K562 (cell line): ENCODE measurements around the gene MAP3K13. TPM values are rescaled to one million over a fixed set of nuclear protein-coding genes. Genes with fewer than 3 reads are reported as not detected.

Experiments
- CHD1 ChIP-seq: fragments of 200-600 bp; sonication (generic); IDR thresholded peaks from one replicate; pipeline ENCODE4 v1.6.1; 2012; ENCODE audit warnings: mild to moderate bottlenecking, moderate library complexity, low read length, inconsistent platforms
- CREB3 ChIP-seq: fragments of 450-650 bp; conservative IDR thresholded peaks from 2 replicates; pipeline ENCODE4 v1.6.1; 2016; ENCODE audit warnings: missing genetic modification characterization, low read depth, mild to moderate bottlenecking, missing compliant biosample characterization, moderate library complexity
- ESRRA ChIP-seq: fragments of 450-650 bp; IDR thresholded peaks from 2 replicates; pipeline ENCODE4 v1.6.1; 2014; ENCODE audit warnings: low read depth, mild to moderate bottlenecking, moderate library complexity, borderline replicate concordance
- FOS ChIP-seq: IDR thresholded peaks from 3 replicates; pipeline ENCODE4 v1.6.1; 2011; ENCODE audit not compliant: insufficient read length; ENCODE audit errors: extremely low read depth
- MAFF ChIP-seq: IDR thresholded peaks from 2 replicates; pipeline ENCODE4 v1.6.1; 2012; ENCODE audit warnings: low read length, improper control_type of control experiment
- NFE2 ChIP-seq: IDR thresholded peaks from 2 replicates; pipeline ENCODE4 v1.6.1; 2014; ENCODE audit warnings: antibody characterized with exemption, low read depth
- NR2C2 ChIP-seq, 2 experiments: fragments of 200-800 bp in 1 of 2; sonication (Bioruptor generic) in 1 of 2; sonication (generic) in 1 of 2; formaldehyde crosslinking in 1 of 2; IDR thresholded peaks; 2 replicates each; pipeline versions ENCODE4 v1.6.1 to v1.8.0; 2016 to 2022; ENCODE audit warnings: mild to moderate bottlenecking in 1 of 2, missing compliant biosample characterization in 1 of 2, missing genetic modification characterization in 1 of 2, missing genetic modification reagents in 1 of 2
- SMC3 ChIP-seq: conservative IDR thresholded peaks from 2 replicates; pipeline ENCODE4 v1.6.1; 2011; ENCODE audit warnings: low read depth, low read length, improper control_type of control experiment; ENCODE audit not compliant: insufficient read depth
- TAF7 ChIP-seq: fragments of 450-650 bp; IDR thresholded peaks from 2 replicates; pipeline ENCODE4 v1.6.1; 2016; ENCODE audit warnings: missing genetic modification characterization, missing compliant biosample characterization
- ZNF318 ChIP-seq, 2 experiments: fragments of 450-650 bp; IDR thresholded peaks; 2 replicates each; pipeline ENCODE4 v1.6.1; 2016; ENCODE audit warnings: mild to moderate bottlenecking in 2 of 2, borderline replicate concordance in 1 of 2, low read depth in 1 of 2, moderate library complexity in 1 of 2
- ZNF639 ChIP-seq, 2 experiments: fragments of 200-800 bp in 1 of 2; sonication (Bioruptor generic) in 1 of 2; sonication (generic) in 1 of 2; formaldehyde crosslinking in 1 of 2; IDR thresholded peaks in 1 of 2; conservative IDR thresholded peaks in 1 of 2; 2 replicates each; pipeline versions ENCODE4 v1.5.0 to v1.6.1; 2016 to 2020; ENCODE audit warnings: missing compliant biosample characterization in 1 of 2, missing genetic modification characterization in 1 of 2, missing genetic modification reagents in 1 of 2
- polyA plus RNA-seq, 8 experiments: library from polyadenylated mRNA; depleted of rRNA in 4 of 8; stranded (reverse) in 5 of 8; unstranded in 3 of 8; fragments of >200 nt; fragmentation: Nextera tagmentation in 2 of 8; fragmentation: Illumina TruSeq in 1 of 8; extraction: Ambion mirVana in 2 of 8; extraction: Trizol in 1 of 8; gene quantifications; 2 replicates each; pipeline versions ENCODE4 v1.2.1 to v1.2.3, GENCODE V29; 2011 to 2014; ENCODE audit warnings: inconsistent platforms in 1 of 8, missing spikeins in 1 of 8
- total RNA-seq, 7 experiments: library from RNA; depleted of rRNA in 6 of 7; stranded (reverse); fragments of >200 nt in 6 of 7; fragmentation: Illumina TruSeq in 2 of 7; extraction: Trizol in 2 of 7; gene quantifications; 2 replicates each; pipeline versions ENCODE4 v1.2.1 to v1.2.3, GENCODE V29; 2011 to 2021; ENCODE audit warnings: low replicate concordance in 1 of 7
- TF ChIP-seq, protein P1 (sequence below), 2 experiments: IDR thresholded peaks; 2 replicates each; pipeline ENCODE4 v1.6.1; 2012; ENCODE audit warnings: improper control_type of control experiment in 2 of 2, low read depth in 2 of 2, low read length in 2 of 2, borderline replicate concordance in 1 of 2

MAP3K13 gene
- total and polyA plus RNA-seq, 9 of the 15 experiments (the other 6 are each of a cell fraction or from before 2014, with no cell fraction given), result 0.04 to 0.32 (median 0.15) TPM; not detected in 2

GRCh38 chr3:185473290-185473815, 110.4 kb downstream of the MAP3K13 start (continued):
- TF ChIP-seq ZNF639 (CRISPR knock-in tag; conservative IDR thresholded peaks at IDR 0.05 in 1 of 2, IDR thresholded peaks at IDR 0.05 in 1 of 2) (peak in 1 of 2 experiments; percentile 48; a peak in 1 of 4 replicates), FOS (peak; percentile 26), NR2C2 (CRISPR knock-in tag; IDR thresholded peaks at IDR 0.05) (0 out of 2 replicates have a peak, but pooled peaks have one; percentile 32), NR2C2 (tag; IDR thresholded peaks at IDR 0.05) (peak; percentile 87), CHD1 (peak; percentile 55), ZNF318 (IDR thresholded peaks at IDR 0.05; ENCODE audit: borderline replicate concordance in 1 of 2, low read depth in 1 of 2) (0 out of 4 replicates have a peak, but pooled peaks of 1 of the 2 experiments have one; percentile 37), CREB3 (tag) (peak; percentile 55; the same call in 1 of the 2 replicates), SMC3 (no peak), ESRRA (peak; percentile 63), TAF7 (tag) (0 out of 2 replicates have a peak, but pooled peaks have one; percentile 32), MAFF (peak; percentile 58; the same call in 1 of the 2 replicates), NFE2 (peak; percentile 85)
- TF ChIP-seq, protein P1, sequence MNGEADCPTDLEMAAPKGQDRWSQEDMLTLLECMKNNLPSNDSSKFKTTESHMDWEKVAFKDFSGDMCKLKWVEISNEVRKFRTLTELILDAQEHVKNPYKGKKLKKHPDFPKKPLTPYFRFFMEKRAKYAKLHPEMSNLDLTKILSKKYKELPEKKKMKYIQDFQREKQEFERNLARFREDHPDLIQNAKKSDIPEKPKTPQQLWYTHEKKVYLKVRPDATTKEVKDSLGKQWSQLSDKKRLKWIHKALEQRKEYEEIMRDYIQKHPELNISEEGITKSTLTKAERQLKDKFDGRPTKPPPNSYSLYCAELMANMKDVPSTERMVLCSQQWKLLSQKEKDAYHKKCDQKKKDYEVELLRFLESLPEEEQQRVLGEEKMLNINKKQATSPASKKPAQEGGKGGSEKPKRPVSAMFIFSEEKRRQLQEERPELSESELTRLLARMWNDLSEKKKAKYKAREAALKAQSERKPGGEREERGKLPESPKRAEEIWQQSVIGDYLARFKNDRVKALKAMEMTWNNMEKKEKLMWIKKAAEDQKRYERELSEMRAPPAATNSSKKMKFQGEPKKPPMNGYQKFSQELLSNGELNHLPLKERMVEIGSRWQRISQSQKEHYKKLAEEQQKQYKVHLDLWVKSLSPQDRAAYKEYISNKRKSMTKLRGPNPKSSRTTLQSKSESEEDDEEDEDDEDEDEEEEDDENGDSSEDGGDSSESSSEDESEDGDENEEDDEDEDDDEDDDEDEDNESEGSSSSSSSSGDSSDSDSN (IDR thresholded peaks at IDR 0.05; ENCODE audit: borderline replicate concordance in 1 of 2, low read depth in 2 of 2, low read length in 2 of 2), result 0 out of 4 replicates have a peak, but pooled peaks of 1 of the 2 experiments have one; percentile 44
